ENCODE measurements around the gene ZDHHC13. TPM values are rescaled to one million over a fixed set of nuclear protein-coding genes. Genes with fewer than 3 reads are reported as not detected.

The ZDHHC13 gene
- total RNA-seq, 1 donor from 2014 or later, result 18.5 TPM

GRCh38 chr11:19220903-19221724 is 104.1 kb downstream of the ZDHHC13 start:
- DNase-seq (ENCODE audit: low read depth, low spot score), result no peak
- no peak for TF ChIP-seq CTCF (conservative IDR thresholded peaks at IDR 0.05)
- no peaks in the 10 kb centered on the region for H3K4me1 Mint-ChIP-seq
- H3K4me3 Mint-ChIP-seq, result no peak overlapping the region
- H3K36me3 Mint-ChIP-seq (ENCODE audit: low read depth), result peaks cover 27% of the 10 kb centered on the region
- H3K9me3 Mint-ChIP-seq, result peaks cover 3% of the 10 kb centered on the region
- H3K27me3 Mint-ChIP-seq (ENCODE audit: low read depth), result no peaks in the 10 kb centered on the region
- no peak overlapping the region for H3K27ac Mint-ChIP-seq (ENCODE audit: unreplicated experiment)

GRCh38 chr11:19225123-19225522 is 108.2 kb downstream of the ZDHHC13 start:
- no peaks in the 10 kb centered on the region for H3K4me1 Mint-ChIP-seq
- no peak overlapping the region for H3K4me3 Mint-ChIP-seq
- DNase-seq (ENCODE audit: low read depth, low spot score), result no peak
- peaks cover 3% of the 10 kb centered on the region for H3K9me3 Mint-ChIP-seq
- no peaks in the 10 kb centered on the region for H3K27me3 Mint-ChIP-seq (ENCODE audit: low read depth)
- H3K36me3 Mint-ChIP-seq (ENCODE audit: low read depth), result peaks cover 30% of the 10 kb centered on the region
- no peak overlapping the region for H3K27ac Mint-ChIP-seq (ENCODE audit: unreplicated experiment)
- TF ChIP-seq CTCF (conservative IDR thresholded peaks at IDR 0.05), result no peak

- Mint-ChIP-seq H3K27me3 (ENCODE audit: low read depth) (no peaks in the 10 kb centered on the region), H3K9me3 (peaks cover 3% of the 10 kb centered on the region), H3K27ac (ENCODE audit: unreplicated experiment) (no peak overlapping the region), H3K4me1 (no peaks in the 10 kb centered on the region), H3K36me3 (ENCODE audit: low read depth) (peaks cover 30% of the 10 kb centered on the region), H3K4me3 (no peak overlapping the region)
- no peak for DNase-seq (ENCODE audit: low read depth, low spot score)
- no peak for TF ChIP-seq CTCF (conservative IDR thresholded peaks at IDR 0.05)
Observed at GRCh38 chr11:19225581-19225980, 108.6 kb downstream of the ZDHHC13 start.

Other genes with a start within 250 kb of the ZDHHC13 start
- not detected in 2 replicates for gene MRGPRX1, start 177.8 kb upstream of the ZDHHC13 start, total RNA-seq
- gene MRGPRX2, start 56.5 kb upstream of the ZDHHC13 start, total RNA-seq, result not detected in 2 replicates
- gene CSRP3, start 84.8 kb downstream of the ZDHHC13 start, total RNA-seq, result not detected in 2 replicates
- 11.3 and 11.5 TPM in 2 replicates for gene E2F8, start 123.8 kb downstream of the ZDHHC13 start, total RNA-seq